ENCODE results near the gene CPNE9. TPM values are rescaled to one million over a fixed set of nuclear protein-coding genes. Genes with fewer than 3 reads are reported as not detected.

The CPNE9 gene
- total and polyA plus RNA-seq, 2 of the 13 experiments (the other 11 are each of a cell fraction or from before 2014, with no cell fraction given), result 0.20 TPM; not detected in 1

GRCh38 chr3:9769012-9769411 is 65.4 kb downstream of the CPNE9 start:
- Histone ChIP-seq H2AFZ (ENCODE audit: low read length) (no peak overlapping the region), H3K27ac (ENCODE audit: extremely low read length, insufficient read depth, low read length) (peak overlapping the region; percentile 57), H3K4me1 (ENCODE audit: insufficient read depth, low read length) (peaks cover 39% of the 10 kb centered on the region), H4K20me1 (ENCODE audit: insufficient read depth, low read length) (no peaks in the 10 kb centered on the region), H3K4me2 (ENCODE audit: low read depth, low read length) (peak overlapping the region; percentile 99), H3K4me3 (replicated peaks in 1 of 3; ENCODE audit: insufficient read depth in 1 of 3, low read depth in 2 of 3, low read length in 3 of 3) (peak overlapping the region; percentile 68 to 92 (median 76)), H3K79me2 (ENCODE audit: insufficient read depth, low read length) (peaks cover 13% of the 10 kb centered on the region), H3K36me3 (replicated peaks in 1 of 2; ENCODE audit: control insufficient read depth in 1 of 2, insufficient read depth in 2 of 2, low read length in 2 of 2) (peaks cover 4 to 13% of the 10 kb centered on the region in 2 experiments; a peak in 3 of 5 replicates), H3K9ac (ENCODE audit: insufficient read depth, low read depth, low read length) (peak overlapping the region; percentile 84), H3K9me3 (ENCODE audit: low read length) (no peaks in the 10 kb centered on the region), H3K27me3 (ENCODE audit: control insufficient read depth in 1 of 2, insufficient read depth in 2 of 2, low read length in 2 of 2) (no peaks in the 10 kb centered on the region; a peak in 1 of 5 replicates)
- FAIRE-seq (no peak), ATAC-seq (peak; percentile 8), DNase-seq (ENCODE audit: low spot score) (no peak)
- POLR2A ChIA-PET, result interaction anchor here (1.1 to 5.3 kb wide), 6 partner anchors 15 to 177 kb away, joined by 3 to 50 read pairs (median 8); partner anchors contain the start of genes ARPC4, BRPF1, IL17RC and OGG1
- in situ Hi-C loops (cut with HindIII; ENCODE audit: extremely low pct_ligation_motif_present, low pct_unique_long_range_greater_than_20kb), result no loop called here
- TF ChIP-seq LBX2 (CRISPR knock-in tag; IDR thresholded peaks at IDR 0.05; ENCODE audit: borderline replicate concordance), result no peak
- peak; percentile 41; the same call in 1 of the 2 replicates for TF ChIP-seq ZNF605 (CRISPR knock-in tag; IDR thresholded peaks at IDR 0.05)
- CTCF ChIA-PET (ENCODE audit: low intra/inter-chr PET ratio, low total read pairs), result no interaction called here
- intact Hi-C loops (cut with micrococcal nuclease; ENCODE audit: unreplicated experiment), result no loop called here
- no TSS peak for BruUV-seq (replicated peaks)
- 36% methylated on average over 5 of the region's 5 CpGs for WGBS (ENCODE audit: low lambda C conversion rate)

- FAIRE-seq, result no peak
- intact Hi-C loops (cut with micrococcal nuclease; ENCODE audit: unreplicated experiment), result no loop called here
- peak within 1 kb of the TSS; percentile 84 for H3K9ac ChIP-seq (ENCODE audit: insufficient read depth, low read depth, low read length)
- peak within 1 kb of the TSS; percentile 57 for H3K27ac ChIP-seq (ENCODE audit: extremely low read length, insufficient read depth, low read length)
- in situ Hi-C loops (cut with HindIII; ENCODE audit: extremely low pct_ligation_motif_present, low pct_unique_long_range_greater_than_20kb), result no loop called here
- 2% methylated on average over 13 of the region's 49 CpGs for WGBS (ENCODE audit: low lambda C conversion rate)
- H2AFZ ChIP-seq (ENCODE audit: low read length), result no peak within 1 kb of the TSS
- BruUV-seq (replicated peaks), result no TSS peak
- H3K27me3 ChIP-seq (ENCODE audit: control insufficient read depth in 1 of 2, insufficient read depth in 2 of 2, low read length in 2 of 2), result no peaks in the 10 kb centered on the region; a peak in 1 of 5 replicates
- peak; percentile 45 for DNase-seq (ENCODE audit: low spot score)
- peaks cover 39% of the 10 kb centered on the region for H3K4me1 ChIP-seq (ENCODE audit: insufficient read depth, low read length)
- H3K79me2 ChIP-seq (ENCODE audit: insufficient read depth, low read length), result peaks cover 13% of the 10 kb centered on the region
- POLR2A ChIA-PET, result interaction anchor here (0.7 to 5.3 kb wide), 8 partner anchors 12 to 406 kb away, joined by 3 to 50 read pairs (median 6); partner anchors contain the start of genes ARPC4, BRPF1, IL17RC and OGG1
- peak within 1 kb of the TSS; percentile 68 to 92 (median 76) for H3K4me3 ChIP-seq (replicated peaks in 1 of 3; ENCODE audit: insufficient read depth in 1 of 3, low read depth in 2 of 3, low read length in 3 of 3)
- peaks cover 4 to 13% of the 10 kb centered on the region in 2 experiments; a peak in 3 of 5 replicates for H3K36me3 ChIP-seq (replicated peaks in 1 of 2; ENCODE audit: control insufficient read depth in 1 of 2, insufficient read depth in 2 of 2, low read length in 2 of 2)
- CTCF ChIA-PET (ENCODE audit: low intra/inter-chr PET ratio, low total read pairs), result no interaction called here
- no peaks in the 10 kb centered on the region for H3K9me3 ChIP-seq (ENCODE audit: low read length)
- H3K4me2 ChIP-seq (ENCODE audit: low read depth, low read length), result peak within 1 kb of the TSS; percentile 99
- peak; percentile 91 for ATAC-seq
- no peaks in the 10 kb centered on the region for H4K20me1 ChIP-seq (ENCODE audit: insufficient read depth, low read length)
- TF ChIP-seq POLR2G (IDR thresholded peaks at IDR 0.05; ENCODE audit: low read depth, low read length), result peak; percentile 86
- peak; percentile 77; the same call in 1 of the 2 replicates for TF ChIP-seq ZNF616 (CRISPR knock-in tag; IDR thresholded peaks at IDR 0.05; ENCODE audit: low read depth)
- TF ChIP-seq SNAPC2 (CRISPR knock-in tag; IDR thresholded peaks at IDR 0.05), result no peak
- TF ChIP-seq ZBTB7B (CRISPR knock-in tag; IDR thresholded peaks at IDR 0.05), result peak; percentile 22; the same call in 1 of the 2 replicates
- peak; percentile 42; the same call in 1 of the 2 replicates for TF ChIP-seq ARID4A (CRISPR knock-in tag; IDR thresholded peaks at IDR 0.05; ENCODE audit: borderline replicate concordance)
- peak; percentile 48; the same call in 1 of the 2 replicates for TF ChIP-seq ARNT2 (CRISPR knock-in tag; IDR thresholded peaks at IDR 0.05; ENCODE audit: low read depth)
- 0 out of 2 replicates have a peak, but pooled peaks have one; percentile 32 for TF ChIP-seq ATF7-NPFF (CRISPR knock-in tag; IDR thresholded peaks at IDR 0.05; ENCODE audit: low read depth)
- 0 out of 2 replicates have a peak, but pooled peaks have one; percentile 23 for TF ChIP-seq HOXA3 (CRISPR knock-in tag; IDR thresholded peaks at IDR 0.05)
- TF ChIP-seq SMAD9 (CRISPR knock-in tag; IDR thresholded peaks at IDR 0.05), result 0 out of 2 replicates have a peak, but pooled peaks have one; percentile 22
Observed at GRCh38 chr3:9769426-9770275, 66.0 kb downstream of the CPNE9 start, which contains the start of gene CAMK1. TSS of gene CAMK1 (minus strand) at chr3:9769947. CDS start at chr3:9767749, 2,198 bp downstream.

Data from HepG2 (cell line).